Neural progenitor cell (in vitro differentiated cells): ENCODE results near the gene CAMKMT. TPM values are rescaled to one million over a fixed set of nuclear protein-coding genes. Genes with fewer than 3 reads are reported as not detected.

ENCODE experiments used
- DNase-seq: peaks from one replicate; pipeline ENCODE4 v3.0.0-alpha.2; 2016; ENCODE audit warnings: low spot score
- H2AFZ ChIP-seq: fragments of 200-600 bp; sonication (generic); replicated peaks from 2 replicates; pipeline ENCODE4 v1.6.1; 2016; ENCODE audit warnings: antibody characterized with exemption
- H3F3A ChIP-seq: fragments of 200-600 bp; sonication (generic); 2 replicates; pipeline ENCODE4 v1.6.1; 2016; ENCODE audit warnings: antibody characterized with exemption, low read depth
- H3K27ac ChIP-seq: fragments of 200-600 bp; sonication (generic); 2 replicates; pipeline ENCODE4 v1.5.1; 2016; ENCODE audit warnings: mild to moderate bottlenecking
- H3K27me3 ChIP-seq: fragments of 200-600 bp; sonication (generic); 2 replicates; pipeline ENCODE4 v1.6.1; 2016; ENCODE audit warnings: mild to moderate bottlenecking, moderate library complexity
- H3K36me3 ChIP-seq: fragments of 200-600 bp; sonication (generic); 2 replicates; pipeline ENCODE4 v1.5.1; 2016
- H3K4me1 ChIP-seq: fragments of 200-600 bp; sonication (generic); 2 replicates; pipeline ENCODE4 v1.6.1; 2016; ENCODE audit warnings: mixed run types
- H3K4me2 ChIP-seq: fragments of 200-600 bp; sonication (generic); 2 replicates; pipeline ENCODE4 v1.6.1; 2016
- H3K4me3 ChIP-seq: fragments of 200-600 bp; sonication (generic); 2 replicates; pipeline ENCODE4 v1.5.1; 2016
- H3K79me2 ChIP-seq: fragments of 200-600 bp; sonication (generic); 2 replicates; pipeline ENCODE4 v1.6.1; 2016; ENCODE audit warnings: low read depth
- H3K9ac ChIP-seq: fragments of 200-600 bp; sonication (generic); 2 replicates; pipeline ENCODE4 v1.6.1; 2016
- H3K9me3 ChIP-seq: fragments of 200-600 bp; sonication (generic); 2 replicates; pipeline ENCODE4 v1.5.1; 2016; ENCODE audit warnings: low read depth
- H4K20me1 ChIP-seq: fragments of 200-600 bp; sonication (generic); 2 replicates; pipeline ENCODE4 v1.6.1; 2016; ENCODE audit warnings: low read depth
- H3K27ac Mint-ChIP-seq: 3 replicates; pipeline ENCODE4 v1.8.0; 2021; ENCODE audit warnings: mixed read lengths
- H3K27me3 Mint-ChIP-seq: 2 replicates; pipeline ENCODE4 v1.8.0; 2022; ENCODE audit warnings: low read depth, mild to moderate bottlenecking, inconsistent platforms, moderate library complexity, mixed read lengths; ENCODE audit not compliant: insufficient read depth
- H3K36me3 Mint-ChIP-seq: 3 replicates; pipeline ENCODE4 v1.8.0; 2021; ENCODE audit warnings: mixed read lengths
- H3K4me1 Mint-ChIP-seq: 3 replicates; pipeline ENCODE4 v1.8.0; 2021; ENCODE audit warnings: mixed read lengths
- H3K4me3 Mint-ChIP-seq: 3 replicates; pipeline ENCODE4 v1.8.0; 2021; ENCODE audit warnings: mild to moderate bottlenecking, moderate library complexity, mixed read lengths
- H3K9me3 Mint-ChIP-seq: 3 replicates; pipeline ENCODE4 v1.8.0; 2020; ENCODE audit warnings: mixed read lengths
- CTCF ChIP-seq: fragments of 200-600 bp; sonication (generic); IDR thresholded peaks from 2 replicates; pipeline ENCODE4 v1.5.1; 2017; ENCODE audit warnings: antibody characterized with exemption, mild to moderate bottlenecking
- EZH2 ChIP-seq: fragments of 200-600 bp; sonication (generic); IDR thresholded peaks from 2 replicates; pipeline ENCODE4 v1.6.1; 2017; ENCODE audit warnings: antibody characterized with exemption, mild to moderate bottlenecking, moderate library complexity
- EZH2phosphoT487 ChIP-seq: fragments of 200-600 bp; sonication (generic); IDR thresholded peaks from 2 replicates; pipeline ENCODE4 v1.6.1; 2017; ENCODE audit warnings: antibody characterized with exemption
- total RNA-seq: library from RNA; depleted of rRNA; stranded (reverse); fragments of >200 nt; gene quantifications from 2 replicates; pipeline ENCODE4 v1.2.3, GENCODE V29; 2015; ENCODE audit warnings: low replicate concordance

The CAMKMT gene
- total RNA-seq, 1 donor from 2014 or later: 28.5 TPM

- no peak overlapping the region for H3K9ac ChIP-seq
- Mint-ChIP-seq H3K27me3 (peaks cover 45% of the 10 kb centered on the region), H3K4me3 (no peak overlapping the region), H3K9me3 (peaks cover 5% of the 10 kb centered on the region), H3K4me1 (peaks cover 8% of the 10 kb centered on the region), H3K36me3 (no peaks in the 10 kb centered on the region), H3K27ac (peak overlapping the region; percentile 78)
- H2AFZ ChIP-seq: no peak overlapping the region
- no peak overlapping the region for H3K4me2 ChIP-seq
- H3K4me3 ChIP-seq: no peak overlapping the region
- H3K9me3 ChIP-seq: no peaks in the 10 kb centered on the region
- no peak overlapping the region for H3K27ac ChIP-seq
- peaks cover 47% of the 10 kb centered on the region for H3F3A ChIP-seq
- TF ChIP-seq CTCF (no peak), EZH2phosphoT487 (no peak), EZH2 (no peak)
- no peaks in the 10 kb centered on the region for H3K36me3 ChIP-seq
- H4K20me1 ChIP-seq: no peaks in the 10 kb centered on the region
- peaks cover 5% of the 10 kb centered on the region for H3K79me2 ChIP-seq
- H3K4me1 ChIP-seq: peaks cover 29% of the 10 kb centered on the region
- peaks cover 16% of the 10 kb centered on the region for H3K27me3 ChIP-seq
- DNase-seq: no peak
Measured at GRCh38 chr2:44798139-44798659, 436.5 kb downstream of the CAMKMT start.

- no peaks in the 10 kb centered on the region for H3K36me3 Mint-ChIP-seq
Measured at GRCh38 chr2:44799105-44799504, 437.4 kb downstream of the CAMKMT start.

GRCh38 chr2:44799754-44800153, 438.0 kb downstream of the CAMKMT start:
- Histone ChIP-seq H2AFZ (no peak overlapping the region), H3F3A (peaks cover 63% of the 10 kb centered on the region), H3K9ac (no peak overlapping the region), H4K20me1 (peaks cover 6% of the 10 kb centered on the region), H3K79me2 (peaks cover 5% of the 10 kb centered on the region), H3K9me3 (no peaks in the 10 kb centered on the region), H3K4me2 (peak overlapping the region; percentile 77), H3K4me1 (peaks cover 45% of the 10 kb centered on the region), H3K27ac (no peak overlapping the region), H3K27me3 (peaks cover 16% of the 10 kb centered on the region), H3K4me3 (no peak overlapping the region), H3K36me3 (no peaks in the 10 kb centered on the region)
- TF ChIP-seq CTCF (no peak), EZH2 (no peak), EZH2phosphoT487 (no peak)
- peaks cover 5% of the 10 kb centered on the region for H3K9me3 Mint-ChIP-seq
- no peak overlapping the region for H3K27ac Mint-ChIP-seq
- no peaks in the 10 kb centered on the region for H3K36me3 Mint-ChIP-seq
- H3K27me3 Mint-ChIP-seq: peaks cover 56% of the 10 kb centered on the region
- no peak for DNase-seq
- peaks cover 24% of the 10 kb centered on the region for H3K4me1 Mint-ChIP-seq
- H3K4me3 Mint-ChIP-seq: no peak overlapping the region

More at GRCh38 chr2:44799105-44799504, 437.4 kb downstream of the CAMKMT start:
- peaks cover 4% of the 10 kb centered on the region for H4K20me1 ChIP-seq
- H3K79me2 ChIP-seq: peaks cover 5% of the 10 kb centered on the region
- H3K4me1 Mint-ChIP-seq: peaks cover 18% of the 10 kb centered on the region
- no peaks in the 10 kb centered on the region for H3K9me3 ChIP-seq
- H3K9ac ChIP-seq: no peak overlapping the region
- no peak overlapping the region for H2AFZ ChIP-seq
- H3K4me1 ChIP-seq: peaks cover 38% of the 10 kb centered on the region
- peaks cover 16% of the 10 kb centered on the region for H3K27me3 ChIP-seq
- H3F3A ChIP-seq: peaks cover 56% of the 10 kb centered on the region
- no peaks in the 10 kb centered on the region for H3K36me3 ChIP-seq
- H3K4me3 Mint-ChIP-seq: no peak overlapping the region
- no peak overlapping the region for H3K27ac Mint-ChIP-seq
- H3K27me3 Mint-ChIP-seq: peaks cover 51% of the 10 kb centered on the region
- DNase-seq: no peak
- peaks cover 5% of the 10 kb centered on the region for H3K9me3 Mint-ChIP-seq
- no peak overlapping the region for H3K4me3 ChIP-seq
- H3K27ac ChIP-seq: no peak overlapping the region
- TF ChIP-seq EZH2: no peak
- no peak for TF ChIP-seq EZH2phosphoT487
- TF ChIP-seq CTCF: no peak
- no peak overlapping the region for H3K4me2 ChIP-seq
